ENCODE measurements around the gene SLC7A11. TPM values are rescaled to one million over a fixed set of nuclear protein-coding genes. Genes with fewer than 3 reads are reported as not detected.
A peak's percentile ranks its signal among the peaks of the same experiment; 100 is the strongest.

SLC7A11 gene
- total RNA-seq, 2 donors from 2014 or later: 3.3 to 3.4 TPM

DNA sequence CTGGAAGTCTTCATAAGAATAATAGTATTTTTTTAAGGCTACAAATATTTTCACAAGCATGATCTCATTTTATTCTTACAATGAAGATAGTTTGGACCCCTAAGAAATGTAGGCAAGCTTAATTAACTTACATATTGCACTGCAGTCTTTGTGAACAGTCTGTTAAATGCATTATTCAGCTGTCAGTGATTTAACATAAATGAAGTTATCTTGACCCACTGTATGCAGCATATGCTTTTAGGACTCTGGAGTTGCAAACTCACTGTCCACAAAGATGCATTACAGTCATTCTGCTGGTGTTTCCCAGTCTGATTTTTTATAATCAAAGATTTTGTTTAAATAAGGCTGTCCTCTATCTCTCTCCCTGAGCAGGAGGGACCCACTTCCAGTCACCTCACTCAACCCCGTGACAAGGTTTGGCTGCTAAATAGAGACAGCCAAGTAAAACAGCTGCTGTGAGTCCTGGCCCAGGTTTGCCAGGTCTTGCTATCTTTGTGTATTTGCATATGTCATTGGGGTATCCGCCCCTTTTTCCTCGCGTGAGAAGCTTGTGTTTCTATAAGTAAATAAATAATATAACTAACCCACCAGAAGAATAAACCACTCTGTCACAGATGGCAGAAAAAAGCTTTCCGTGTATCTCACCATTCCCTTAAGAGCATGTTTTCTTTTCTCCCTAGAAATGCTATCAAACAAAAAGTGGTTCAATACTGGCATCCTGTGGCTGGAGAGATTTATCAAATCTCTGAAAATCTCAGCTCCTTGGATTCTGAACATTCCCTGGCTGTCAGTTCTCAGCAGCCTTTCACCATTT, 67.0 kb downstream of the SLC7A11 start:
- Histone ChIP-seq H3K4me1 (peaks cover 13% of the 10 kb centered on the region), H3K4me3 (no peak overlapping the region), H3K9me3 (no peaks in the 10 kb centered on the region), H3K27ac (peak overlapping the region in 2 of 4 donors; percentile 34 to 54), H3K36me3 (replicated peaks in 1 of 2; ENCODE audit: insufficient read depth in 1 of 2, low read depth in 2 of 2) (no peaks in the 10 kb centered on the region), H3K27me3 (no peaks in the 10 kb centered on the region)
- WGBS, 2 donors: 6 to 18% methylated on average over 5 of the region's 5 CpGs
- intact Hi-C loops (cut with DNase I): no loop called here
- TF ChIP-seq, protein P1, sequence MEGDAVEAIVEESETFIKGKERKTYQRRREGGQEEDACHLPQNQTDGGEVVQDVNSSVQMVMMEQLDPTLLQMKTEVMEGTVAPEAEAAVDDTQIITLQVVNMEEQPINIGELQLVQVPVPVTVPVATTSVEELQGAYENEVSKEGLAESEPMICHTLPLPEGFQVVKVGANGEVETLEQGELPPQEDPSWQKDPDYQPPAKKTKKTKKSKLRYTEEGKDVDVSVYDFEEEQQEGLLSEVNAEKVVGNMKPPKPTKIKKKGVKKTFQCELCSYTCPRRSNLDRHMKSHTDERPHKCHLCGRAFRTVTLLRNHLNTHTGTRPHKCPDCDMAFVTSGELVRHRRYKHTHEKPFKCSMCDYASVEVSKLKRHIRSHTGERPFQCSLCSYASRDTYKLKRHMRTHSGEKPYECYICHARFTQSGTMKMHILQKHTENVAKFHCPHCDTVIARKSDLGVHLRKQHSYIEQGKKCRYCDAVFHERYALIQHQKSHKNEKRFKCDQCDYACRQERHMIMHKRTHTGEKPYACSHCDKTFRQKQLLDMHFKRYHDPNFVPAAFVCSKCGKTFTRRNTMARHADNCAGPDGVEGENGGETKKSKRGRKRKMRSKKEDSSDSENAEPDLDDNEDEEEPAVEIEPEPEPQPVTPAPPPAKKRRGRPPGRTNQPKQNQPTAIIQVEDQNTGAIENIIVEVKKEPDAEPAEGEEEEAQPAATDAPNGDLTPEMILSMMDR (IDR thresholded peaks at IDR 0.05): peak in 4 of 7 experiments; percentile 13 to 37 (median 22)
- TF ChIP-seq POLR2A (IDR thresholded peaks at IDR 0.05): no peak
- ATAC-seq (peak; percentile 95), DNase-seq (peak; percentile 64 to 84 (median 74))

DNA sequence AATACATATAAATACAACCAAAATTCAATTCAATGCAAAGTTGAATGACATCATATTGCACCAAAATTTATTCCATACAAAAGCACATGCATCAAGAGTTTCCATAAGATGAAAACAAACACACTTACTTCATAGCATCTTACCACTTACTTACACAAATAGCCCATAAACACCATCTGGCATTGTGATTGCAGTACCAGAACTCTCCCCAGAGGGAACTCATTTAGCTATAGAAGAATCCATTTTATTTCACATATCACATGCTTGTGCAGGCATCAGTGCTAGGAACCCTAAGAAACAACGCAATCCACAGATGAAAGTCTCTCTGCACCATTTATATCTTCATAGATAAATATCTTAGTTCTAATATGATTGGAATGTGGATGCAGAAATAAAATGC, 77.9 kb downstream of the SLC7A11 start:
- Histone ChIP-seq H3K36me3 (replicated peaks in 1 of 2; ENCODE audit: insufficient read depth in 1 of 2, low read depth in 2 of 2) (no peaks in the 10 kb centered on the region), H3K9me3 (no peaks in the 10 kb centered on the region), H3K4me3 (no peak overlapping the region), H3K4me1 (no peaks in the 10 kb centered on the region), H3K27ac (no peak overlapping the region), H3K27me3 (no peaks in the 10 kb centered on the region)
- TF ChIP-seq, protein P1 (IDR thresholded peaks at IDR 0.05): no peak
- TF ChIP-seq POLR2A (IDR thresholded peaks at IDR 0.05): no peak
- WGBS, 2 donors: 97 to 100% methylated on average over 1 of the region's 1 CpG
- no peak for DNase-seq
- intact Hi-C loops (cut with DNase I): no loop called here
- ATAC-seq: no peak

DNA sequence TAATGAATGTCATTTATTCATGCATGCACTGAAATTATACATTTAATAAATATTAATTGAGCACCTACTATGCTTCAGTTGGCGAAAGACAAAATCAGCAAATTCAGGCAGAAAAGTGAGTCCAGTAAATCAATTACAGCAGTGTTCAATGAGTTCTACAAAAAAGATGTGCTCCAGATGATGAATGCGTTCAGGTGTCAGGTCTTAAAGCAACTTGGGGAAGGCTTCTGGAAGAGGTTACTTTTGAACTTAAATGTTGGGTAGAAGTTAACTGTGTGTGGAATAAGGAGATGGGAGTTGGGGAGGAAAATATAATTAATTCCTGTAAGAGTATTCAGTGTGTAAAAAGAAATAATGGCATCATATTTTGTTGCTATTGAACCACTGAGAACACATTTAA, 79.0 kb downstream of the SLC7A11 start:
- no peak overlapping the region for H3K27ac ChIP-seq
- H3K36me3 ChIP-seq (replicated peaks in 1 of 2; ENCODE audit: insufficient read depth in 1 of 2, low read depth in 2 of 2): no peaks in the 10 kb centered on the region
- intact Hi-C loops (cut with DNase I): no loop called here
- DNase-seq: no peak
- no peaks in the 10 kb centered on the region for H3K4me1 ChIP-seq
- TF ChIP-seq, protein P1 (IDR thresholded peaks at IDR 0.05): no peak
- no peak for TF ChIP-seq POLR2A (IDR thresholded peaks at IDR 0.05)
- no peaks in the 10 kb centered on the region for H3K27me3 ChIP-seq
- H3K9me3 ChIP-seq: no peaks in the 10 kb centered on the region
- no peak overlapping the region for H3K4me3 ChIP-seq
- WGBS, 2 donors: 90 to 98% methylated on average over 2 of the region's 2 CpGs
- no peak for ATAC-seq

DNA sequence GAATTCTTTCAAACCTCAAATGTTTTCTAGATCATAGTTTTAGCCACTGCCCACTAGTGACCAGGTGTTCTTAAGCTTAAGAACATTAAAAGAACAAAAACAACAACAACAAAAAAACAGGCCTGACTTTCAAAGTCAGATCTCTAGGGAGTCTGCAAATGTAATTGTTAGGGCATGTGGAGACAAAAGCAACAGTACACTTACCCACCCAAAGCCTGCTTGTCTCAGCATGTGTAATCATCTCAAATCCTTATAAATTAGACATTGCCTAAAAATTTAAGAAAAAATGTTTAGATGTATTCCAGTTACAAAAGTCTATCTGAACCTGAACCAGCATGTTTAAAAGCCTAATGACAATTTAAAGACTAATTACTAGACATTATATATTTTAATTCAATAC, 79.9 kb downstream of the SLC7A11 start:
- Histone ChIP-seq H3K4me3 (no peak overlapping the region), H3K27me3 (no peaks in the 10 kb centered on the region), H3K36me3 (replicated peaks in 1 of 2; ENCODE audit: insufficient read depth in 1 of 2, low read depth in 2 of 2) (no peaks in the 10 kb centered on the region), H3K9me3 (no peaks in the 10 kb centered on the region), H3K4me1 (no peaks in the 10 kb centered on the region), H3K27ac (no peak overlapping the region)
- intact Hi-C loops (cut with DNase I): no loop called here
- no peak for DNase-seq
- TF ChIP-seq, protein P1 (IDR thresholded peaks at IDR 0.05): no peak
- TF ChIP-seq POLR2A (IDR thresholded peaks at IDR 0.05): no peak
- ATAC-seq: no peak

DNA sequence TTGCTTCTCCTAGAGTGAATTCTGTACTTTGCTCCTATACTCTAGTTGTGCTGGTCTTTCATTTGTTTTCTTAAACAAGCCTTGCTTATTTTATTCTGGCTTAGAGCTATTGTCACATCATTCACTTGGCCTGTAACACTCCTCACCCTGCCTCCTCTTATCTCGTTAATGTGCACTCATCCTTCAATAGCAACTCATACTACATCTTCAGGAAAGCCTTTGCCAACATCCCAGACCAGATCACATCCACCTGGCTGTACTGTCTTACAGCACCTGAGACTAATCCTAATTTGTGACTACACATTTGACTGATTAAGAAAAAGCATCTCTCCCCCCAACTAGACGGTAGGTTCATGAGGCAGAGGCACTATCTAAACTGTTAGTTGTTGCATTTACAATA, 80.8 kb downstream of the SLC7A11 start:
- intact Hi-C loops (cut with DNase I): no loop called here

More for the DNA sequence above, 80.8 kb downstream of the SLC7A11 start:
- 65 to 76% methylated on average over 2 of the region's 2 CpGs for WGBS, 2 donors
- DNase-seq (no peak), ATAC-seq (no peak)
- no peak overlapping the region for H3K27ac ChIP-seq
- no peaks in the 10 kb centered on the region for H3K4me1 ChIP-seq
- no peaks in the 10 kb centered on the region for H3K27me3 ChIP-seq
- H3K9me3 ChIP-seq: no peaks in the 10 kb centered on the region
- no peak overlapping the region for H3K4me3 ChIP-seq
- H3K36me3 ChIP-seq (replicated peaks in 1 of 2; ENCODE audit: insufficient read depth in 1 of 2, low read depth in 2 of 2): no peaks in the 10 kb centered on the region
- TF ChIP-seq POLR2A (IDR thresholded peaks at IDR 0.05): no peak
- TF ChIP-seq, protein P1 (IDR thresholded peaks at IDR 0.05): no peak

All from body of pancreas (tissue), 4 donors.